GM12878 (cell line): ENCODE measurements around the gene TFAP2B.

Experiments used
- CHD2 ChIP-seq: IDR thresholded peaks from 2 replicates; pipeline ENCODE4 v1.6.1; 2011; ENCODE audit warnings: low read depth, low read length, improper control_type of control experiment, borderline replicate concordance
- CREB1 ChIP-seq: IDR thresholded peaks from 2 replicates; pipeline ENCODE4 v1.6.1; 2012; ENCODE audit warnings: low read depth, mild to moderate bottlenecking, inconsistent platforms
- FOXM1 ChIP-seq: IDR thresholded peaks from 2 replicates; pipeline ENCODE4 v1.6.1; 2012; ENCODE audit warnings: low read depth, mild to moderate bottlenecking, inconsistent platforms, low read length, moderate library complexity
- IRF4 ChIP-seq: IDR thresholded peaks from 2 replicates; pipeline ENCODE4 v1.6.1; 2011; ENCODE audit warnings: low read depth, low read length
- POLR2A ChIP-seq: IDR thresholded peaks from 2 replicates; pipeline ENCODE4 v1.6.1; 2011; ENCODE audit warnings: low read depth, mild to moderate bottlenecking, low read length
- REST ChIP-seq: IDR thresholded peaks from 2 replicates; pipeline ENCODE4 v1.6.1; 2012; ENCODE audit warnings: mild to moderate bottlenecking, low read depth, low read length
- USF2 ChIP-seq: IDR thresholded peaks from 2 replicates; pipeline ENCODE4 v1.6.1; 2011; ENCODE audit warnings: low read depth, low read length, improper control_type of control experiment, borderline replicate concordance
- ZNF592 ChIP-seq: fragments of 450-650 bp; IDR thresholded peaks from 2 replicates; pipeline ENCODE4 v1.6.1; 2017; ENCODE audit warnings: mild to moderate bottlenecking, moderate library complexity

GRCh38 chr6:50847890-50848594 lies 29.4 kb downstream of the TFAP2B start:
- TF ChIP-seq USF2 (no peak), POLR2A (no peak), FOXM1 (no peak), CHD2 (no peak), IRF4 (no peak), CREB1 (no peak), ZNF592 (no peak), REST (no peak)
